GM23338 (cell line): ENCODE data around the gene TOMM6. TPM values are rescaled to one million over a fixed set of nuclear protein-coding genes. Genes with fewer than 3 reads are reported as not detected.

Source experiments
- ATAC-seq: fragments of 200-7000 bp; cut with Tn5 transposase; 3 replicates; pipeline ENCODE4 v1.9.1; 2020
- DNase-seq: peaks from one replicate; pipeline ENCODE4 v3.0.0-alpha.2; 2015; ENCODE audit warnings: low spot score
- H2AFZ ChIP-seq: fragments of 200-600 bp; sonication (generic); 2 replicates; pipeline ENCODE4 v1.8.0; 2016; ENCODE audit warnings: antibody characterized with exemption, mild to moderate bottlenecking, moderate library complexity
- H3F3A ChIP-seq: fragments of 200-600 bp; sonication (generic); replicated peaks from 2 replicates; pipeline ENCODE4 v1.8.0; 2017; ENCODE audit warnings: antibody characterized with exemption, mixed run types, low read depth
- H3K27ac ChIP-seq: fragments of 200-600 bp; sonication (generic); 2 replicates; pipeline ENCODE4 v1.6.1; 2016; ENCODE audit warnings: low read depth
- H3K27me3 ChIP-seq: fragments of 200-600 bp; sonication (generic); 2 replicates; pipeline ENCODE4 v1.8.0; 2016; ENCODE audit warnings: mild to moderate bottlenecking, mixed run types, moderate library complexity; ENCODE audit not compliant: insufficient read depth
- H3K36me3 ChIP-seq: fragments of 200-600 bp; sonication (generic); 2 replicates; pipeline ENCODE4 v1.8.0; 2016; ENCODE audit warnings: mild to moderate bottlenecking; ENCODE audit not compliant: insufficient read depth
- H3K4me1 ChIP-seq: fragments of 200-600 bp; sonication (generic); 2 replicates; pipeline ENCODE4 v1.8.0; 2016; ENCODE audit warnings: mild to moderate bottlenecking, moderate library complexity; ENCODE audit not compliant: insufficient read depth
- H3K4me2 ChIP-seq: fragments of 200-600 bp; sonication (generic); 2 replicates; pipeline ENCODE4 v1.7.1; 2017; ENCODE audit warnings: mixed run types
- H3K4me3 ChIP-seq: fragments of 200-600 bp; sonication (generic); 2 replicates; pipeline ENCODE4 v1.6.1; 2016; ENCODE audit warnings: mixed run types
- H3K79me2 ChIP-seq: fragments of 200-600 bp; sonication (generic); replicated peaks from 2 replicates; pipeline ENCODE4 v1.8.0; 2017; ENCODE audit warnings: mild to moderate bottlenecking; ENCODE audit not compliant: insufficient read depth
- H3K9me2 ChIP-seq: fragments of 200-600 bp; sonication (generic); 2 replicates; pipeline ENCODE4 v1.8.0; 2017; ENCODE audit not compliant: insufficient read depth
- H4K20me1 ChIP-seq: fragments of 200-600 bp; sonication (generic); replicated peaks from 2 replicates; pipeline ENCODE4 v1.8.0; 2017; ENCODE audit warnings: mild to moderate bottlenecking; ENCODE audit not compliant: insufficient read depth
- H3K27ac Mint-ChIP-seq: 2 replicates; pipeline ENCODE4 v1.8.0; 2020; ENCODE audit warnings: inconsistent platforms, mild to moderate bottlenecking, moderate library complexity, mixed read lengths
- H3K27me3 Mint-ChIP-seq: 3 replicates; pipeline ENCODE4 v1.8.0; 2022; ENCODE audit warnings: low read depth, mild to moderate bottlenecking, moderate library complexity, mixed read lengths, inconsistent platforms; ENCODE audit not compliant: insufficient read depth, poor library complexity
- H3K36me3 Mint-ChIP-seq: 3 replicates; pipeline ENCODE4 v1.8.0; 2021; ENCODE audit warnings: low read depth, mild to moderate bottlenecking, inconsistent platforms, moderate library complexity, mixed read lengths
- H3K4me1 Mint-ChIP-seq: 3 replicates; pipeline ENCODE4 v1.8.0; 2020; ENCODE audit warnings: mild to moderate bottlenecking, inconsistent platforms, mixed read lengths
- H3K4me3 Mint-ChIP-seq: 3 replicates; pipeline ENCODE4 v1.8.0; 2021; ENCODE audit warnings: moderate library complexity, mild to moderate bottlenecking, inconsistent platforms, mixed read lengths
- H3K9me3 Mint-ChIP-seq: 3 replicates; pipeline ENCODE4 v1.8.0; 2020; ENCODE audit warnings: moderate library complexity, mild to moderate bottlenecking, inconsistent platforms, mixed read lengths
- CREB1 ChIP-seq: fragments of 250-450 bp; sonication (Bioruptor Pico); IDR thresholded peaks from 2 replicates; pipeline ENCODE4 v1.5.0; 2020; ENCODE audit warnings: low read depth, mild to moderate bottlenecking, moderate library complexity
- CTCF ChIP-seq, 2 experiments: fragments of 200-600 bp in 1 of 2; sonication (generic) in 1 of 2; conservative IDR thresholded peaks; 2 replicates each; pipeline versions ENCODE4 v1.5.1 to v1.6.1; 2016 to 2017; ENCODE audit warnings: antibody characterized with exemption in 2 of 2, low read depth in 2 of 2, mild to moderate bottlenecking in 2 of 2, moderate library complexity in 1 of 2
- EZH2 ChIP-seq: fragments of 200-600 bp; sonication (generic); IDR thresholded peaks from one replicate; pipeline ENCODE4 v1.8.0; 2017; ENCODE audit warnings: antibody characterized with exemption, mild to moderate bottlenecking, low read depth; ENCODE audit not compliant: unreplicated experiment
- EZH2phosphoT487 ChIP-seq: fragments of 200-600 bp; sonication (generic); IDR thresholded peaks from one replicate; pipeline ENCODE4 v1.8.1; 2018; ENCODE audit warnings: antibody characterized with exemption; ENCODE audit not compliant: unreplicated experiment
- JUNB ChIP-seq: IDR thresholded peaks from one replicate; pipeline ENCODE4 v1.6.1; 2016; ENCODE audit warnings: antibody characterized with exemption; ENCODE audit not compliant: unreplicated experiment
- NANOG ChIP-seq: IDR thresholded peaks from 2 replicates; pipeline ENCODE4 v1.6.1; 2016; ENCODE audit warnings: antibody characterized with exemption, borderline replicate concordance
- POLR2AphosphoS5 ChIP-seq: IDR thresholded peaks from 2 replicates; pipeline ENCODE4 v1.6.1; 2016; ENCODE audit warnings: antibody characterized with exemption, low read depth
- REST ChIP-seq: IDR thresholded peaks from one replicate; pipeline ENCODE4 v1.6.1; 2018; ENCODE audit warnings: antibody characterized with exemption; ENCODE audit not compliant: unreplicated experiment
- STAT1 ChIP-seq: IDR thresholded peaks from one replicate; pipeline ENCODE4 v1.6.1; 2016; ENCODE audit warnings: antibody characterized with exemption; ENCODE audit not compliant: unreplicated experiment
- ZNF114 ChIP-seq: fragments of 250-450 bp; sonication (Bioruptor Pico); IDR thresholded peaks from 2 replicates; pipeline ENCODE4 v1.5.0; 2020; ENCODE audit warnings: mild to moderate bottlenecking, moderate library complexity
- ZNF331 ChIP-seq: fragments of 250-450 bp; sonication (Bioruptor Pico); IDR thresholded peaks from 2 replicates; pipeline ENCODE4 v1.5.0; 2020; ENCODE audit warnings: low read depth, mild to moderate bottlenecking, moderate library complexity
- ZNF462 ChIP-seq: fragments of 250-450 bp; sonication (Bioruptor Pico); IDR thresholded peaks from 2 replicates; pipeline ENCODE4 v1.5.0; 2020; ENCODE audit warnings: mild to moderate bottlenecking, moderate library complexity
- polyA plus RNA-seq: library from polyadenylated mRNA; unstranded; fragments of >200 nt; fragmentation: Nextera tagmentation; extraction: Ambion mirVana; gene quantifications from 2 replicates; pipeline ENCODE4 v1.2.1, GENCODE V29; 2016
- total RNA-seq: library from RNA; depleted of rRNA; stranded (reverse); fragments of >200 nt; shearing (Covaris generic); gene quantifications from 2 replicates; pipeline ENCODE4 v1.2.3, GENCODE V29; 2014

The TOMM6 gene
- total and polyA plus RNA-seq, 2 experiments from 2014 or later, result 195 to 372 TPM

- Histone ChIP-seq H3K4me1 (peaks cover 7% of the 10 kb centered on the region), H3K4me3 (no peak overlapping the region), H3K79me2 (no peaks in the 10 kb centered on the region), H3K27me3 (no peaks in the 10 kb centered on the region), H3K4me2 (no peak overlapping the region), H2AFZ (no peak overlapping the region; the same call in 1 of the 2 replicates), H3F3A (no peaks in the 10 kb centered on the region), H3K9me2 (no peaks in the 10 kb centered on the region), H3K27ac (no peak overlapping the region), H4K20me1 (no peaks in the 10 kb centered on the region), H3K36me3 (no peaks in the 10 kb centered on the region)
- no peaks in the 10 kb centered on the region for H3K36me3 Mint-ChIP-seq
- no peaks in the 10 kb centered on the region for H3K9me3 Mint-ChIP-seq
- peaks cover 15% of the 10 kb centered on the region for H3K4me1 Mint-ChIP-seq
- H3K27ac Mint-ChIP-seq, result no peak overlapping the region
- no peak overlapping the region for H3K4me3 Mint-ChIP-seq
- no peak for ATAC-seq
- TF ChIP-seq CREB1 (no peak), ZNF114 (CRISPR knock-in tag) (no peak), EZH2phosphoT487 (no peak), NANOG (no peak), JUNB (no peak), ZNF462 (CRISPR knock-in tag) (no peak), ZNF331 (no peak), STAT1 (no peak), EZH2 (no peak), POLR2AphosphoS5 (no peak), REST (no peak), CTCF (conservative IDR thresholded peaks at IDR 0.05; ENCODE audit: low read depth in 2 of 2) (no peak)
- no peak for DNase-seq
- peaks cover 5% of the 10 kb centered on the region for H3K27me3 Mint-ChIP-seq
Measured at GRCh38 chr6:41740366-41741162, 46.9 kb upstream of the TOMM6 start.
